ENCODE data around the gene MLXIP.

- no peak for TF ChIP-seq CTCF (IDR thresholded peaks at IDR 0.05)
- TF ChIP-seq POLR2AphosphoS5 (IDR thresholded peaks at IDR 0.05), result no peak
- no peak for TF ChIP-seq EP300 (IDR thresholded peaks at IDR 0.05)
Measured at GRCh38 chr12:122140467-122141257, 62.1 kb downstream of the MLXIP start.
